ACC112 (cell line): Measurements from ENCODE around the gene RPS27.
"Not testable (repeated sequence)": the region's sequence is repeated elsewhere in the genome, so short reads cannot be mapped to it uniquely, and the experiment has no call there.

Experiments
- H2AFZ ChIP-seq: fragments of 200-600 bp; sonication (generic); one replicate; pipeline ENCODE4 v1.6.0; 2017; ENCODE audit warnings: antibody characterized with exemption, low read length; ENCODE audit not compliant: unreplicated experiment
- H3K27ac ChIP-seq: fragments of 200-600 bp; sonication (generic); 2 replicates; pipeline ENCODE4 v1.5.1; 2014; ENCODE audit warnings: low read depth, mild to moderate bottlenecking, antibody characterized with exemption, low read length, moderate library complexity
- H3K27me3 ChIP-seq: fragments of 200-600 bp; sonication (generic); 2 replicates; pipeline ENCODE4 v1.6.1; 2014; ENCODE audit warnings: mild to moderate bottlenecking, antibody characterized with exemption, low read length, moderate library complexity, mixed read lengths; ENCODE audit not compliant: insufficient read depth
- H3K36me3 ChIP-seq: fragments of 200-600 bp; sonication (generic); 2 replicates; pipeline ENCODE4 v1.6.1; 2016; ENCODE audit warnings: mild to moderate bottlenecking, antibody characterized with exemption, low read length, moderate library complexity, mixed read lengths; ENCODE audit not compliant: insufficient read depth
- H3K4me1 ChIP-seq: fragments of 200-600 bp; sonication (generic); one replicate; pipeline ENCODE4 v1.6.1; 2016; ENCODE audit warnings: low read length, mixed read lengths; ENCODE audit not compliant: insufficient read depth, unreplicated experiment, control insufficient read depth
- H3K4me3 ChIP-seq: fragments of 200-600 bp; sonication (generic); 2 replicates; pipeline ENCODE4 v1.5.1; 2014; ENCODE audit warnings: mild to moderate bottlenecking, low read depth, low read length
- H3K79me2 ChIP-seq: fragments of 200-600 bp; sonication (generic); one replicate; pipeline ENCODE4 v1.6.0; 2016; ENCODE audit warnings: low read length; ENCODE audit not compliant: control insufficient read depth, unreplicated experiment, insufficient read depth

RPS27 gene

DNA sequence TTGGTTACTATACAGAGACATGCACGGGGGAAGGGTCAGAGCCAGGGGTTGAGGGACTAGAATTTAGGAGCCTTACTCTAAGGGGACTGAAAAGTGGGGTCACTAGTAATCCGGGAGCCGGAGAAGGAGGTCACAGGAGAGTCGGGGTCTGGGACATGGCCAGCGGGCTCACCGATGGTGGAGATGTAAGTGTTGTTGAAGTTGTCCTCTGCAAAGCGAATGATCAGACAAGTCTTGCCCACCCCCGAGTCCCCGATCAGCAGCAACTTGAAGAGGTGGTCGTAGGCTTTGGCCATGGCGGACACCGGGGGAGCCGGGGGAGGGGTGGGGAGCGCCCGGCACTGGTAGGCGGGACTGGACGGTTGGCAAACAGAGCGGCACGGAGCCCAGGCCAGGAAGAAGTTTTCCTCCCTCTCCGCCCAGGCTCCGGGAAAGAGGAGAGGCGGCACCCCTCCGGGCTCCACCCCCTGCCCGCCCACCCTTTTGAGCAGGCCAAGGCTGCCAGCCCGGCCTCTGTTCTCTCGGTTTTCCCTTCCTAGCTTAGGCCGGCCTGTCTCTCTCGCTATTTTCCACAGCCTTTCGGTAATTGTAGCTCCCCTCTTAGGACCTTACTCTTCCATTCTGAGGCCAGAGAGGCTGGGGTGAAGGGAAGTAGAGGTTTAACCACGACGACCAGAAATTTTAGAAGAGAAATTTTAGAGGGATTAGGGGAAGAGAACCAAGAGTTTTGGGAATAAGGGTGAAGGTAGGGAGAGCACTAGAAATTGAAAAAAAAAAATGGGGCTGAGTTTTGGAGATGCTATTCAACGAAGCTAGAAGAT, 4.4 kb upstream of the RPS27 start, which contains the start of gene RAB13:
Gene RAB13 (minus strand): TSS at position 399 of the 821 bp plus-strand sequence. CDS start 103 bp downstream, at position 296.
- peak within 1 kb of the TSS; percentile 85 for H3K27ac ChIP-seq
- H3K4me1 ChIP-seq = peaks cover 12% of the 10 kb centered on the region
- H3K4me3 ChIP-seq = peak within 1 kb of the TSS; percentile 85
- H2AFZ ChIP-seq = peak within 1 kb of the TSS; percentile 99
- H3K79me2 ChIP-seq = peaks cover 38% of the 10 kb centered on the region
- H3K27me3 ChIP-seq = no peaks in the 10 kb centered on the region
- H3K36me3 ChIP-seq = peaks cover 14% of the 10 kb centered on the region

DNA sequence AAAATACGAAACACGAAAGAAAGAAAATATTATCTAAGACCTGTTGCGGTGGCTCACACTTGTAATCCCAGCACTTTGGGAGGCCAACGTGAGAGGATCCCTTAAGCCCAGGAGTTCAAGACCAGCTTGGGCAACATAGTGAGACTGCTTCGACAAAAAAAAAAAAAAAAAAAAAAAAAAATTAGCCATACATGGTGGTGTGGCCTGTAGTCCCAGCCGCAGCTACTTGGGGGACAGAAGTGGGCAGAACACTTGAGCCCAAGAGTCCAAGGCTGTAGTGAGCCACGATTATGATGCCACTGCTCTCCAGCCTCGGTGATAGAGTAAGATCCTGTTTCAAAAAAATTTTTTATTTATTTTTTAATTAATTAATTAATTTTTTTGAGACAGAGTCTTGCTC, 2.9 kb upstream of the RPS27 start:
- Histone ChIP-seq H3K36me3 (peaks cover 25% of the 10 kb centered on the region), H2AFZ (no peak overlapping the region), H3K4me3 (no peak overlapping the region), H3K4me1 (peaks cover 21% of the 10 kb centered on the region), H3K27ac (peak overlapping the region; percentile 85; the same call in 1 of the 2 replicates), H3K79me2 (peaks cover 51% of the 10 kb centered on the region), H3K27me3 (no peaks in the 10 kb centered on the region)

DNA sequence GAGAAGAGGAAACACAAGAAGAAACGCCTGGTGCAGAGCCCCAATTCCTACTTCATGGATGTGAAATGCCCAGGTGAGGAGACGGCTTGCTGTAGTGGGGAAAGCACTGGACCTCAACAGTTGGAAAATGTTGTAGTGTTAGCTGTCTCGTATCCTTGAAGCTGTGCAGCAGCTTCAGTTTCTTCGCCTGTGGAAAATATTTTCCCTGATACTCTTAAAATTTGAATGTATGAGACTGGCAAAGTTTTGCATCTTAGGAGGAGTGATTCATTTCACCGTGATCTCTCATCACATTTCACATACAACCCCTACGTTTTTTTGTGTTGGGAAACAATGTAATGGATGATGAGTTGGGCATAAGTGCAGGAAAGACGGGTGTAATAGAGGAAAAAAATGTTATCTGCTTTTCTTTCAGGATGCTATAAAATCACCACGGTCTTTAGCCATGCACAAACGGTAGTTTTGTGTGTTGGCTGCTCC, 629 bp downstream of the RPS27 start:
- H3K4me3 ChIP-seq = peak overlapping the region; percentile 98
- H3K27ac ChIP-seq = peak overlapping the region; percentile 79
- H2AFZ ChIP-seq = peak overlapping the region; percentile 2
- H3K36me3 ChIP-seq = peaks cover 29% of the 10 kb centered on the region
- H3K27me3 ChIP-seq = no peaks in the 10 kb centered on the region
- peaks cover 20% of the 10 kb centered on the region for H3K4me1 ChIP-seq
- H3K79me2 ChIP-seq = peaks cover 22% of the 10 kb centered on the region

DNA sequence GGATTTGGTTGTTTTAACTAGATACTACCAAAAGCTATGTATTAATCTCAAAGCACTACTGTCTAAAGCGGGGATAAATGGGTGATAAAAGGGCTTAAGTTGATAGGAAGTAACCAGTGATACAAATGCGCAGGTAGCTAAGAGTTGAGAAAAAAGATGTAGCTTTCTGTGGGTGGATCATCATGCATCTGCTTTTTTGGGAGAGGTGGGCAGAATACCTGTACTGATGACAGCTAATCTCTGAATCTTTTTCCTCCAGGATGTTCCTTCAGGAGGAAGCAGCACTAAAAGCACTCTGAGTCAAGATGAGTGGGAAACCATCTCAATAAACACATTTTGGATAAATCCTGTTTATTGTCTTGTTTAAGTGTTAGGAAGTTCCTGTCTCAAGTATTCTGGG, 1.2 kb downstream of the RPS27 start:
- Histone ChIP-seq H3K4me3 (peak overlapping the region; percentile 98), H2AFZ (no peak overlapping the region), H3K4me1 (peaks cover 17% of the 10 kb centered on the region), H3K79me2 (peaks cover 22% of the 10 kb centered on the region), H3K27ac (peak overlapping the region; percentile 79), H3K36me3 (peaks cover 29% of the 10 kb centered on the region), H3K27me3 (no peaks in the 10 kb centered on the region)

DNA sequence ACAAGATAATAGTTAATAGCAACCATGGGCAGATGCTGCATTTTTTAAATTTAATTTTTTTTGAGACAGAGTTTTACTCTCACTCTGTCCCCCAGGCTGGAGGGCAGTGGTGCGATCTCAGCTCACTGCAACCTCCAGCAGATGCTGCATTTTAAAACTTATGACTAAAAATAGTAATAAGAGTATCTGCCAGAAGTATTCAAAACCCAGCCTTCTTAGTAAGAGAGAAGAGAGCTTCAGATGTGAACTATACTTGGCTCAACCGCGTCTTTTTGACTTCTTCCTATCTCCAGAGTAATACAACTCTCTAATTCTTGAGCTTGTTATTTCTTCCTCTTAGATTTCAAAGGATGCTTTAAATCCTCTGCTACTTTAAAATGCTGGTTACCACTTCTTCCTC, 4.6 kb downstream of the RPS27 start:
- peaks cover 29% of the 10 kb centered on the region for H3K36me3 ChIP-seq

DNA sequence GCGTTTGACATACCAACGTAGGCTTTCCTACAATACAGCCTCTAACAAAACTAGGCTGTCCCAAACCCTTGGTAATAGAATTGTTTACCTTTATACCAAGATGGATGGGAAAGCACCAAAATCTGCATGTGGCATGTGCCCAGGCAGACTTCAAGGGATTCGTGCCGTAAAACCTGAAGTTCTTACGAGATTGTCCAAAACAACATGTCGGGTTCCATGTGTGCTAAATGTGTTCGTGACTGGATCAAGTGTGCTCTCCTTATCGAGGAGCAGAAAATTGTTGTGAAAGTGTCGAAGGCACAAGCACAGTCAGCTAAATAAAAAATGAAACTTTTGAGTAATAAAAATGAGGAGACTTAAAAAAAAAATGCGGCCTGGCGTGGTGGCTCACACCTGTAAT, 5.1 kb downstream of the RPS27 start:
- Histone ChIP-seq H3K36me3 (peaks cover 29% of the 10 kb centered on the region), H3K27me3 (no peaks in the 10 kb centered on the region), H3K27ac (no peak overlapping the region), H3K79me2 (peaks cover 21% of the 10 kb centered on the region), H2AFZ (no peak overlapping the region), H3K4me3 (no peak overlapping the region), H3K4me1 (peaks cover 12% of the 10 kb centered on the region)

More for the DNA sequence above, 4.6 kb downstream of the RPS27 start:
- H3K4me1 ChIP-seq = peaks cover 14% of the 10 kb centered on the region
- peaks cover 22% of the 10 kb centered on the region for H3K79me2 ChIP-seq
- no peak overlapping the region for H2AFZ ChIP-seq
- no peak overlapping the region for H3K27ac ChIP-seq
- H3K27me3 ChIP-seq = no peaks in the 10 kb centered on the region
- H3K4me3 ChIP-seq = no peak overlapping the region

DNA sequence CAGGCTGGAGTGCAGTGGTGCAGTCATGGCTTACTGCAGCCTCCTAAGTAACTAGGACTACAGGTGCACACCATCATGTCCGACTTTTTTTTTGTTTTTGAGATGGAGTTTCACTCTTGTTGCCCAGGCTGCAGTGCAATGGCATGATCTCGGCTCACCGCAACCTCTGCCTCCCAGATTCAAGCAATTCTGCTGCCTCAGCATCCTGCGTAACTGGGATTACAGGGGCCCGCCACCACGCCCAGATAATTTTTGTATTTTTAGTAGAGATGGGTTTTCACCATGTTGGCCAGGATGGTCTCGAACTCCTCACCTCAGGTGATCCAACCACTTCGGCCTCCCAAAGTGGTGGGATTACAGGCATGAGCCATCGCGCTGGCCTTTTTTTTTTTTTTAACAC, 6.3 kb downstream of the RPS27 start:
- not testable (repeated sequence) for H3K27ac ChIP-seq, H2AFZ ChIP-seq, H3K4me3 ChIP-seq, H3K79me2 ChIP-seq, H3K4me1 ChIP-seq, H3K27me3 ChIP-seq
- peaks cover 20% of the 10 kb centered on the region for H3K36me3 ChIP-seq

DNA sequence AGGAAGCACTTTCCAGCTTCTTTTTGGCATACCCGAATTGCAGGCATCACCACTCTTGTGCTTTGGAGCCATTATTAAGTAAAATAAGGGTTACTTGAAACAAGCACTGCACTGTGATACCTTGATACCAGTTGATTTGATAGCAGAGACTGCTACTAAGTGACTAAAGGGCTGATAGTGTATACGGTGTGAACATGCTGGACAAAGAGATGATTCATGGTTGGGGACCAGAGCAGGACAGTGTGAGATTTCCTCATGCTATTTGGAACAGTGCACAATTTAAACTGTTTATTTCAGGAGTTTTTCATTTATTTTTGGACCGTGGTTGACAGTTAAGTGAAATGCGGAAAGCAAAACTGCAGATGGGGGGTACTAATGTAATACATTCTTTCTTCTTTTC, 9.9 kb downstream of the RPS27 start:
- Histone ChIP-seq H3K36me3 (0 out of 2 replicates have a peak, but pooled peaks cover 4% of the 10 kb centered on the region), H3K4me3 (no peak overlapping the region), H3K27me3 (no peaks in the 10 kb centered on the region), H3K27ac (no peak overlapping the region), H2AFZ (no peak overlapping the region), H3K79me2 (no peaks in the 10 kb centered on the region), H3K4me1 (no peaks in the 10 kb centered on the region)

DNA sequence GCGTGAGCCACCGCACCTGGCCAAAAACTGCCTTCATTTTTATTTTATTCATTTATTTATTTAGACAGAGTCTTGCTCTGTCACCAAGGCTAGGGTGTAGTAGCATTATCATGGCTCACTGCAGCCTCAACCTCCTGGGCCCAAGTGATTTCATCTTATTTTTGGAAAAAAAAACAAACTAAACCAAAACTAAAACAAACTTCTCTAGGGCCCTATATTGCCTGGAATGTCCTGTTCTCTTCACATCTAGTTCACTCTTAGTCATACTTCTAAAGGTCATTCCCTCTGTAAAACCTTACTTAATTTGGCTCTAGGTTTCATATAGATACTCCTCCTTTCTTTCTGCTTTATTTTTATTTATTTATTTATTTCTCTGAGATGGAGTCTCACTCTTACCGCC, 15.6 kb downstream of the RPS27 start:
- Histone ChIP-seq H3K27me3 (no peaks in the 10 kb centered on the region), H3K27ac (peak overlapping the region; percentile 60), H3K36me3 (no peaks in the 10 kb centered on the region), H2AFZ (no peak overlapping the region), H3K4me3 (no peak overlapping the region), H3K4me1 (no peaks in the 10 kb centered on the region), H3K79me2 (no peaks in the 10 kb centered on the region)

DNA sequence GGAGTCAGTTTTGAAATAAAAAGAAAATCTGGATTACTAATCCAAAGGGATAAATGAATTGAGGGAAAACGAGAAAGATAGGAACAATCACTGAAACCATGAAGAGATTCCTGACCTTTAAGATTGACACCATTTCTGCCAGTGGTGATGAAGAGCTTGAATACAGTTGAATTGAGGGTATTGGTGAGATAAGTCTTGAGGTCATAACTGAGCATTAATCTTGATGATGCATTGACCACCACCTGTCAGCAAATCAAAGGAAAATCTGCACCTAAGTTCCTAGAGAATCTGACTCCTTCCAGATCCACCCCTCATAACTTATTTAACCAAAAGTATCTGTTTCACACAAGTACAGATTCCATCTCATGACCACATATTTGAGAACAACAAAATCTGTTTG, 21.6 kb downstream of the RPS27 start:
- Histone ChIP-seq H3K36me3 (no peaks in the 10 kb centered on the region), H3K27ac (no peak overlapping the region), H2AFZ (no peak overlapping the region), H3K4me3 (no peak overlapping the region), H3K4me1 (peaks cover 6% of the 10 kb centered on the region), H3K27me3 (no peaks in the 10 kb centered on the region), H3K79me2 (no peaks in the 10 kb centered on the region)

DNA sequence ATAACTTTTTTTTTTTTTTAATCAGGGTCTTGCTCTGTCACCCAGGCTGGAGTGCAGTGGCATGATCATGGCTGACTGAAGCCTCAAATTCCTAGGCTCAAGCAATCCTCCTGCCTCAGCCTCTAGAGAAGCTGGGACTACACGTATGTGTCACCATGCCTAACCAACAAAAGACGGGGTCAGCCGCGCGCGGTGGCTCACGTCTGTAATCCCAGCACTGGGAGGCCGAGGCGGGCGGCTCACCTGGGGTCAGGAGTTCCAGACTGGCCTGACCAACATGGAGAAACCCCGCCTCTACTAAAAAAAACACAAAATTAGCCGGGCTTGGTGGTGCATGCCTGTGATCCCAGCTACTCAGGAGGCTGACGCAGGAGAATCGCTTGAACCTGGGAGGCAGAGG, 22.0 kb downstream of the RPS27 start:
- H3K27me3 ChIP-seq, H3K36me3 ChIP-seq, H3K4me3 ChIP-seq, H2AFZ ChIP-seq, H3K27ac ChIP-seq, H3K79me2 ChIP-seq, H3K4me1 ChIP-seq: not testable (repeated sequence)
